IMR-90 (cell line): ENCODE data around the gene ABHD17B. TPM values are rescaled to one million over a fixed set of nuclear protein-coding genes. Genes with fewer than 3 reads are reported as not detected.

Source experiments
- ATAC-seq: fragments of 200-7000 bp; cut with Tn5 transposase; 2 replicates; pipeline ENCODE4 v1.9.1; 2020; ENCODE audit warnings: low read depth, mild to moderate bottlenecking, moderate library complexity
- BruUV-seq: library from RNA; stranded (reverse); fragments of 400-500 nt; replicated peaks from 2 replicates; lab custom pipeline; 2021; lab: Mats Ljungman, UMichigan
- CTCF ChIA-PET: fragments of 300-600 bp; formaldehyde crosslinking; extraction: SDS; loops from one replicate; lab custom pipeline; 2021; ENCODE audit warnings: antibody characterized with exemption; lab: Yijun Ruan, JAX
- POLR2A ChIA-PET: fragments of 300-600 bp; sonication (Branson Sonifier 250); formaldehyde crosslinking; loops from one replicate; lab custom pipeline; 2022; ENCODE audit warnings: antibody characterized with exemption; ENCODE audit not compliant: unreplicated experiment; lab: Charles Lee
- DNase-seq: peaks from one replicate; pipeline ENCODE4 v3.0.0; 2013
- H2AFZ ChIP-seq: replicated peaks from 2 replicates; pipeline ENCODE3; 2013; ENCODE audit warnings: low read length, mild to moderate bottlenecking; ENCODE audit not compliant: poor library complexity
- H2AK5ac ChIP-seq: 2 replicates; pipeline ENCODE4 v1.6.1; 2013; ENCODE audit warnings: low read depth, low read length, inconsistent platforms
- H2AK9ac ChIP-seq: replicated peaks from 2 replicates; pipeline ENCODE3; 2013; ENCODE audit warnings: mild to moderate bottlenecking, low read depth, low read length, moderate library complexity; ENCODE audit not compliant: poor library complexity
- H2BK120ac ChIP-seq: 2 replicates; pipeline ENCODE4 v1.6.1; 2013; ENCODE audit warnings: low read depth, low read length, inconsistent platforms
- H2BK15ac ChIP-seq: 3 replicates; pipeline ENCODE4 v1.6.1; 2013; ENCODE audit warnings: low read depth, low read length, inconsistent platforms
- H2BK20ac ChIP-seq: 2 replicates; pipeline ENCODE4 v1.6.1; 2013; ENCODE audit warnings: low read depth, mild to moderate bottlenecking, inconsistent platforms, low read length, moderate library complexity
- H2BK5ac ChIP-seq: 2 replicates; pipeline ENCODE4 v1.6.1; 2013; ENCODE audit warnings: mild to moderate bottlenecking, low read depth, low read length, inconsistent platforms; ENCODE audit not compliant: poor library complexity, severe bottlenecking
- H3K14ac ChIP-seq: replicated peaks from 2 replicates; pipeline ENCODE4 v1.6.1; 2013; ENCODE audit warnings: low read depth, low read length, inconsistent platforms
- H3K18ac ChIP-seq: 2 replicates; pipeline ENCODE4 v1.6.1; 2013; ENCODE audit warnings: low read depth, low read length, control low read depth
- H3K23ac ChIP-seq: 2 replicates; pipeline ENCODE4 v1.6.1; 2013; ENCODE audit warnings: low read depth, low read length, inconsistent platforms
- H3K27ac ChIP-seq: 2 replicates; pipeline ENCODE4 v1.5.1; 2013; ENCODE audit warnings: mild to moderate bottlenecking, control low read depth, low read length; ENCODE audit not compliant: insufficient read depth
- H3K27me3 ChIP-seq: 2 replicates; pipeline ENCODE4 v1.6.1; 2013; ENCODE audit warnings: low read length; ENCODE audit not compliant: control insufficient read depth, insufficient read depth
- H3K36me3 ChIP-seq: 2 replicates; pipeline ENCODE4 v1.6.1; 2013; ENCODE audit warnings: low read length, mixed read lengths; ENCODE audit not compliant: control insufficient read depth, insufficient read depth
- H3K4ac ChIP-seq: 2 replicates; pipeline ENCODE4 v1.6.1; 2013; ENCODE audit warnings: low read depth, low read length, inconsistent platforms
- H3K4me1 ChIP-seq: 2 replicates; pipeline ENCODE4 v1.6.1; 2013; ENCODE audit warnings: low read length, mixed read lengths; ENCODE audit not compliant: control insufficient read depth, insufficient read depth
- H3K4me2 ChIP-seq: 2 replicates; pipeline ENCODE4 v1.6.1; 2013; ENCODE audit warnings: low read depth, mild to moderate bottlenecking, control low read depth, low read length, moderate library complexity
- H3K4me3 ChIP-seq: 2 replicates; pipeline ENCODE4 v1.5.1; 2013; ENCODE audit warnings: low read depth, mild to moderate bottlenecking, control low read depth, low read length, moderate library complexity; ENCODE audit not compliant: insufficient read depth
- H3K56ac ChIP-seq: 2 replicates; pipeline ENCODE4 v1.6.1; 2013; ENCODE audit warnings: low read length, inconsistent platforms; ENCODE audit not compliant: insufficient read depth; ENCODE audit errors: extremely low read depth
- H3K79me1 ChIP-seq, 2 experiments: 2 replicates each; pipeline ENCODE4 v1.6.1; 2013; ENCODE audit warnings: low read length in 2 of 2, inconsistent platforms in 1 of 2, low read depth in 1 of 2
- H3K9ac ChIP-seq: 2 replicates; pipeline ENCODE4 v1.6.1; 2013; ENCODE audit warnings: low read depth, low read length, control low read depth
- H3K9me1 ChIP-seq: 2 replicates; pipeline ENCODE4 v1.6.1; 2013; ENCODE audit warnings: low read length, inconsistent platforms; ENCODE audit not compliant: insufficient read depth
- H3K9me3 ChIP-seq: 2 replicates; pipeline ENCODE4 v1.6.1; 2013; ENCODE audit warnings: low read length; ENCODE audit not compliant: control insufficient read depth, insufficient read depth
- H4K20me1 ChIP-seq: 2 replicates; pipeline ENCODE4 v1.6.1; 2013; ENCODE audit warnings: low read length, inconsistent platforms; ENCODE audit not compliant: insufficient read depth
- H4K5ac ChIP-seq: 2 replicates; pipeline ENCODE4 v1.6.1; 2013; ENCODE audit warnings: mild to moderate bottlenecking, low read depth, low read length, control low read depth
- H4K8ac ChIP-seq, 2 experiments: 2 replicates each; pipeline ENCODE4 v1.6.1; 2013; ENCODE audit warnings: low read depth in 2 of 2, low read length in 2 of 2, control low read depth in 1 of 2, inconsistent platforms in 1 of 2
- H4K91ac ChIP-seq: 2 replicates; pipeline ENCODE4 v1.6.1; 2013; ENCODE audit warnings: low read depth, low read length, inconsistent platforms; ENCODE audit not compliant: insufficient read depth
- BHLHE40 ChIP-seq: fragments of 150-350 bp; IDR thresholded peaks from 2 replicates; pipeline ENCODE4 v1.6.1; 2016; ENCODE audit warnings: mild to moderate bottlenecking, low read depth, low read length
- CEBPB ChIP-seq: IDR thresholded peaks from 2 replicates; pipeline ENCODE4 v1.6.1; 2012; ENCODE audit warnings: low read depth, low read length, improper control_type of control experiment
- CHD1 ChIP-seq: IDR thresholded peaks from 2 replicates; pipeline ENCODE4 v1.6.1; 2012; ENCODE audit warnings: low read depth, low read length, improper control_type of control experiment
- FOS ChIP-seq: fragments of 150-350 bp; IDR thresholded peaks from 2 replicates; pipeline ENCODE4 v1.6.1; 2016; ENCODE audit warnings: low read depth, low read length
- MAFK ChIP-seq: IDR thresholded peaks from 2 replicates; pipeline ENCODE4 v1.6.1; 2012; ENCODE audit warnings: low read depth, low read length, improper control_type of control experiment
- MAZ ChIP-seq: IDR thresholded peaks from 2 replicates; pipeline ENCODE4 v1.6.1; 2012; ENCODE audit warnings: low read depth, mild to moderate bottlenecking, low read length, improper control_type of control experiment, moderate library complexity, borderline replicate concordance
- MXI1 ChIP-seq: IDR thresholded peaks from 2 replicates; pipeline ENCODE4 v1.6.1; 2012; ENCODE audit warnings: low read depth, mild to moderate bottlenecking, low read length, moderate library complexity, borderline replicate concordance
- NFE2L2 ChIP-seq: fragments of 150-350 bp; IDR thresholded peaks from 2 replicates; pipeline ENCODE4 v1.6.1; 2016; ENCODE audit warnings: low read depth, mild to moderate bottlenecking, low read length
- POLR2A ChIP-seq: IDR thresholded peaks from 2 replicates; pipeline ENCODE4 v1.6.1; 2012; ENCODE audit warnings: mild to moderate bottlenecking, low read depth, low read length
- RAD21 ChIP-seq: IDR thresholded peaks from 2 replicates; pipeline ENCODE4 v1.6.1; 2012; ENCODE audit warnings: low read length, improper control_type of control experiment
- RCOR1 ChIP-seq: IDR thresholded peaks from 2 replicates; pipeline ENCODE4 v1.6.1; 2012; ENCODE audit warnings: mild to moderate bottlenecking, low read length, improper control_type of control experiment; ENCODE audit not compliant: insufficient replicate concordance
- RFX5 ChIP-seq: IDR thresholded peaks from 2 replicates; pipeline ENCODE4 v1.8.0; 2012; ENCODE audit warnings: low read depth, mild to moderate bottlenecking, low read length, moderate library complexity
- SMC3 ChIP-seq: fragments of 150-350 bp; IDR thresholded peaks from 2 replicates; pipeline ENCODE4 v1.6.1; 2016; ENCODE audit warnings: low read depth, mild to moderate bottlenecking, antibody characterized with exemption, low read length, moderate library complexity
- WGBS, 2 experiments: methylation state at CpG; one replicate each; pipeline versions ENCODE4 v1.1.5 to v1.1.7; 2013; ENCODE audit warnings: missing lambda C conversion rate in 2 of 2; ENCODE audit not compliant: insufficient read length in 1 of 2; ENCODE audit errors: extremely low coverage in 2 of 2; 5-methylcytosine and 5-hydroxymethylcytosine counted together
- dilution Hi-C: fragments of 300-500 bp; cut with HindIII; formaldehyde crosslinking; loops from one replicate; pipeline ENCODE4 v1.14.3; 2018; ENCODE audit warnings: low sequenced_read_pairs; ENCODE audit not compliant: unreplicated experiment
- in situ Hi-C: fragments of 300-500 bp; cut with MboI; formaldehyde crosslinking; loops from 3 replicates; pipeline ENCODE4 v1.14.3; 2019; ENCODE audit warnings: low sequenced_read_pairs, inconsistent platforms, mixed read lengths
- intact Hi-C: fragments of 100-400 bp; cut with micrococcal nuclease; formaldehyde crosslinking; loops from 2 replicates; pipeline ENCODE4 v1.10.0; 2022
- polyA plus RNA-seq, 3 experiments: library from polyadenylated mRNA; depleted of rRNA; stranded (reverse); fragments of >200 nt; gene quantifications; 2 replicates each; pipeline ENCODE4 v1.2.3, GENCODE V29; 2012; ENCODE audit warnings: low replicate concordance in 1 of 3
- total RNA-seq: library from RNA; depleted of rRNA; stranded (reverse); fragments of >200 nt; gene quantifications from 2 replicates; pipeline ENCODE4 v1.2.3, GENCODE V29; 2012
- TF ChIP-seq, protein P1 (sequence below): conservative IDR thresholded peaks from 2 replicates; pipeline ENCODE4 v1.5.1; 2012; ENCODE audit warnings: mild to moderate bottlenecking, low read depth, low read length, improper control_type of control experiment
- TF ChIP-seq, protein P2 (sequence below): fragments of 150-350 bp; IDR thresholded peaks from 2 replicates; pipeline ENCODE4 v1.6.1; 2017; ENCODE audit warnings: mild to moderate bottlenecking, antibody characterized with exemption, low read length, low read depth
- TF ChIP-seq, protein P3 (sequence below): fragments of 150-350 bp; IDR thresholded peaks from 2 replicates; pipeline ENCODE4 v1.6.1; 2016; ENCODE audit warnings: low read depth, mild to moderate bottlenecking, low read length, moderate library complexity, borderline replicate concordance

Gene ABHD17B
- total and polyA plus RNA-seq, 2 of the 4 experiments (the other 2 are of a cell fraction), result 7.5 to 16.8 TPM

DNA sequence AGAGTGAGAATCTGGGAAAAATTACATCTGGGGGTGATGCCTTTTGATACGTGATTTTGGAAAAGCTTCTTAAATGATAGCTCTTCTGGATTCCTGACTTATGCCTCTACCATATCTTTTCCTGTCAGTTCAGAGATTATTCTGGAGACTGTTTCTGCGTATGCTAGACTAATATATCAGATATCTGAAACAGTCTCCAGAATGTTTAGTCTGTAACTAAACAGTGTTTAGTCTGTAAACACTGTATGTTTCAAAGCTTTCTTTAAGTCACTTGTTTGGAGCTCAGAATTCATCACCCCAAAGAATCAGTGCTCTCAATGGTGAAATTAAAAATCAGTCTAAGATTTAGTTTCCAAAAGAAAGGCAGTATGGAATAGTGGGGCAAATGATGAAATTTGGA lies 20.2 kb upstream of the ABHD17B start:
- TF ChIP-seq MAFK (no peak), RFX5 (no peak), SMC3 (no peak), BHLHE40 (no peak), MAZ (no peak), FOS (no peak), RCOR1 (no peak), POLR2A (no peak), RAD21 (no peak), CEBPB (no peak), NFE2L2 (no peak), MXI1 (no peak), CHD1 (no peak)
- TF ChIP-seq, protein P1, sequence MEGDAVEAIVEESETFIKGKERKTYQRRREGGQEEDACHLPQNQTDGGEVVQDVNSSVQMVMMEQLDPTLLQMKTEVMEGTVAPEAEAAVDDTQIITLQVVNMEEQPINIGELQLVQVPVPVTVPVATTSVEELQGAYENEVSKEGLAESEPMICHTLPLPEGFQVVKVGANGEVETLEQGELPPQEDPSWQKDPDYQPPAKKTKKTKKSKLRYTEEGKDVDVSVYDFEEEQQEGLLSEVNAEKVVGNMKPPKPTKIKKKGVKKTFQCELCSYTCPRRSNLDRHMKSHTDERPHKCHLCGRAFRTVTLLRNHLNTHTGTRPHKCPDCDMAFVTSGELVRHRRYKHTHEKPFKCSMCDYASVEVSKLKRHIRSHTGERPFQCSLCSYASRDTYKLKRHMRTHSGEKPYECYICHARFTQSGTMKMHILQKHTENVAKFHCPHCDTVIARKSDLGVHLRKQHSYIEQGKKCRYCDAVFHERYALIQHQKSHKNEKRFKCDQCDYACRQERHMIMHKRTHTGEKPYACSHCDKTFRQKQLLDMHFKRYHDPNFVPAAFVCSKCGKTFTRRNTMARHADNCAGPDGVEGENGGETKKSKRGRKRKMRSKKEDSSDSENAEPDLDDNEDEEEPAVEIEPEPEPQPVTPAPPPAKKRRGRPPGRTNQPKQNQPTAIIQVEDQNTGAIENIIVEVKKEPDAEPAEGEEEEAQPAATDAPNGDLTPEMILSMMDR, result no peak
- TF ChIP-seq, protein P2, sequence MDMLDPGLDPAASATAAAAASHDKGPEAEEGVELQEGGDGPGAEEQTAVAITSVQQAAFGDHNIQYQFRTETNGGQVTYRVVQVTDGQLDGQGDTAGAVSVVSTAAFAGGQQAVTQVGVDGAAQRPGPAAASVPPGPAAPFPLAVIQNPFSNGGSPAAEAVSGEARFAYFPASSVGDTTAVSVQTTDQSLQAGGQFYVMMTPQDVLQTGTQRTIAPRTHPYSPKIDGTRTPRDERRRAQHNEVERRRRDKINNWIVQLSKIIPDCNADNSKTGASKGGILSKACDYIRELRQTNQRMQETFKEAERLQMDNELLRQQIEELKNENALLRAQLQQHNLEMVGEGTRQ, result no peak
- TF ChIP-seq, protein P3, sequence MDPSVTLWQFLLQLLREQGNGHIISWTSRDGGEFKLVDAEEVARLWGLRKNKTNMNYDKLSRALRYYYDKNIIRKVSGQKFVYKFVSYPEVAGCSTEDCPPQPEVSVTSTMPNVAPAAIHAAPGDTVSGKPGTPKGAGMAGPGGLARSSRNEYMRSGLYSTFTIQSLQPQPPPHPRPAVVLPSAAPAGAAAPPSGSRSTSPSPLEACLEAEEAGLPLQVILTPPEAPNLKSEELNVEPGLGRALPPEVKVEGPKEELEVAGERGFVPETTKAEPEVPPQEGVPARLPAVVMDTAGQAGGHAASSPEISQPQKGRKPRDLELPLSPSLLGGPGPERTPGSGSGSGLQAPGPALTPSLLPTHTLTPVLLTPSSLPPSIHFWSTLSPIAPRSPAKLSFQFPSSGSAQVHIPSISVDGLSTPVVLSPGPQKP, result no peak
- Histone ChIP-seq H3K9ac (no peak overlapping the region), H3K4me1 (peaks cover 2% of the 10 kb centered on the region; the same call in 1 of the 2 replicates), H4K5ac (no peak overlapping the region), H3K36me3 (no peaks in the 10 kb centered on the region), H2BK5ac (peak overlapping the region; percentile 43), H3K9me1 (no peaks in the 10 kb centered on the region), H3K23ac (no peak overlapping the region), H2AFZ (no peak overlapping the region), H3K18ac (no peak overlapping the region), H2AK5ac (no peak overlapping the region), H3K27ac (no peak overlapping the region), H4K20me1 (no peaks in the 10 kb centered on the region), H4K8ac (no peak overlapping the region), H2BK20ac (no peak overlapping the region), H3K4me3 (no peak overlapping the region), H2AK9ac (no peak overlapping the region), H3K4ac (no peak overlapping the region), H2BK15ac (no peak overlapping the region), H3K56ac (no peak overlapping the region), H3K27me3 (no peaks in the 10 kb centered on the region), H2BK120ac (no peak overlapping the region), H3K79me1 (peaks cover 11 to 19% of the 10 kb centered on the region in 2 experiments), H3K4me2 (peak overlapping the region; percentile 22; the same call in 1 of the 2 replicates), H3K14ac (no peak overlapping the region), H4K91ac (no peak overlapping the region), H3K9me3 (no peaks in the 10 kb centered on the region)
- ATAC-seq (peak; percentile 42; the same call in 1 of the 2 replicates), DNase-seq (peak; percentile 15)
- intact Hi-C loops, result no loop called here
- no TSS peak for BruUV-seq
- POLR2A ChIA-PET, result no interaction called here
- in situ Hi-C loops, result no loop called here
- no CpG with 5 or more reads among the region's 2 CpGs for WGBS, 2 experiments
- dilution Hi-C loops, result no loop called here
- CTCF ChIA-PET, result interaction anchor here (0.5 kb wide), 1 partner anchor 51 kb away, joined by 3 read pairs; no protein-coding TSS in a partner anchor
